ENCODE results near the gene PTPRE. TPM values are rescaled to one million over a fixed set of nuclear protein-coding genes. Genes with fewer than 3 reads are reported as not detected.

PTPRE gene
- total RNA-seq, 1 experiment from 2014 or later, result 0.70 TPM

DNA sequence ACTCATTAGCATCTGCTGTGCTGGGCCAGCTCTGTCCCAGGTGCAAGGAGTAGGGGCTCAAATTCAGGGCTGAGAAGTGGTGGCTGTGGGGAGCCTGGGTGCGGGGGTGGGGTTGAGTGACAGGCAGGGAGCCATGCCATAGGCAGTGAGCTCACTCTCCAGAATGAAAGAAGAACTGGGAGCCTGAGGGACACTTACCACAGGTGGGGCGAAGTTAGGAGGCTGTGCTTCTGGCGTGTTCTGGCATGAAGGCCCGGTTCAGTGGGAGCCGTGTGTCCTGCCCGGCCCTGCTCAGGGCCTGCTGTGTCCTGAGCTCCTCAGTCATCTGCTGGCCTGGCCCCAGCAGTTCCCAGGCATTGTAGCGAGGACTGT lies 156.8 kb downstream of the PTPRE start:
- Histone ChIP-seq H3K23me2 (ENCODE audit: insufficient read length, low read depth, low read length, poor library complexity, severe bottlenecking) (no peaks in the 10 kb centered on the region), H2BK12ac (ENCODE audit: insufficient read length, low read depth, low read length) (no peak overlapping the region), H2AK5ac (ENCODE audit: insufficient read length, low read length) (no peak overlapping the region), H3K9ac (ENCODE audit: extremely low read depth, insufficient read length, low read length) (no peak overlapping the region), H3K4me2 (ENCODE audit: insufficient read depth, insufficient read length, low read length) (no peak overlapping the region), H3T11ph (ENCODE audit: low read length) (no peak overlapping the region), H3K56ac (ENCODE audit: insufficient read length, low read depth, low read length) (no peak overlapping the region), H3K4ac (ENCODE audit: low read depth, low read length) (no peak overlapping the region), H3K27ac (ENCODE audit: insufficient read length, low read depth, low read length) (no peak overlapping the region), H2BK120ac (ENCODE audit: low read depth, low read length, poor library complexity, severe bottlenecking) (no peak overlapping the region), H3K9me3 (ENCODE audit: control insufficient read depth, low read depth, low read length) (no peaks in the 10 kb centered on the region), H3K79me1 (ENCODE audit: insufficient read depth, low read depth, low read length, poor library complexity, severe bottlenecking) (no peaks in the 10 kb centered on the region), H2AFZ (ENCODE audit: low read length) (no peak overlapping the region), H3K79me2 (ENCODE audit: insufficient read depth, low read length) (no peaks in the 10 kb centered on the region), H3K18ac (ENCODE audit: insufficient read length, low read depth, low read length) (no peak overlapping the region), H2BK15ac (ENCODE audit: low read depth, low read length) (no peak overlapping the region), H2BK20ac (ENCODE audit: low read depth, low read length, poor library complexity, severe bottlenecking) (no peak overlapping the region), H2BK5ac (ENCODE audit: insufficient read length, low read length) (no peak overlapping the region), H3K14ac (ENCODE audit: insufficient read depth, low read length) (no peak overlapping the region), H3K4me1 (ENCODE audit: insufficient read depth, low read length) (peaks cover 2% of the 10 kb centered on the region; the same call in 1 of the 2 replicates), H4K8ac (replicated peaks; ENCODE audit: insufficient read length, low read depth, low read length) (no peak overlapping the region), H4K5ac (ENCODE audit: insufficient read length, low read depth, low read length) (no peak overlapping the region), H4K20me1 (ENCODE audit: control insufficient read depth, insufficient read depth, insufficient read length) (no peaks in the 10 kb centered on the region), H3K23ac (ENCODE audit: insufficient read length, low read depth, low read length) (no peak overlapping the region), H3K27me3 (ENCODE audit: insufficient read depth, low read length) (no peaks in the 10 kb centered on the region), H4K91ac (ENCODE audit: insufficient read length, low read depth, low read length) (no peak overlapping the region)
- Mint-ChIP-seq H3K36me3 (ENCODE audit: insufficient read depth in 1 of 3, low read depth in 3 of 3) (peaks cover 4 to 8% (median 6%) of the 10 kb centered on the region in 3 experiments), H3K9me3 (peaks cover 5% of the 10 kb centered on the region in 2 experiments; a peak in 2 of 5 replicates), H3K4me3 (peak overlapping the region in 1 of 2 experiments; percentile 22; a peak in 1 of 5 replicates), H3K4me1 (peaks cover 26 to 27% of the 10 kb centered on the region in 2 experiments), H3K27me3 (ENCODE audit: low read depth) (no peaks in the 10 kb centered on the region), H3K27ac (no peak overlapping the region)
- WGBS (ENCODE audit: extremely low coverage, insufficient read length, low lambda C conversion rate), result no CpG with 5 or more reads among the region's 7 CpGs
- TF ChIP-seq, protein P1, sequence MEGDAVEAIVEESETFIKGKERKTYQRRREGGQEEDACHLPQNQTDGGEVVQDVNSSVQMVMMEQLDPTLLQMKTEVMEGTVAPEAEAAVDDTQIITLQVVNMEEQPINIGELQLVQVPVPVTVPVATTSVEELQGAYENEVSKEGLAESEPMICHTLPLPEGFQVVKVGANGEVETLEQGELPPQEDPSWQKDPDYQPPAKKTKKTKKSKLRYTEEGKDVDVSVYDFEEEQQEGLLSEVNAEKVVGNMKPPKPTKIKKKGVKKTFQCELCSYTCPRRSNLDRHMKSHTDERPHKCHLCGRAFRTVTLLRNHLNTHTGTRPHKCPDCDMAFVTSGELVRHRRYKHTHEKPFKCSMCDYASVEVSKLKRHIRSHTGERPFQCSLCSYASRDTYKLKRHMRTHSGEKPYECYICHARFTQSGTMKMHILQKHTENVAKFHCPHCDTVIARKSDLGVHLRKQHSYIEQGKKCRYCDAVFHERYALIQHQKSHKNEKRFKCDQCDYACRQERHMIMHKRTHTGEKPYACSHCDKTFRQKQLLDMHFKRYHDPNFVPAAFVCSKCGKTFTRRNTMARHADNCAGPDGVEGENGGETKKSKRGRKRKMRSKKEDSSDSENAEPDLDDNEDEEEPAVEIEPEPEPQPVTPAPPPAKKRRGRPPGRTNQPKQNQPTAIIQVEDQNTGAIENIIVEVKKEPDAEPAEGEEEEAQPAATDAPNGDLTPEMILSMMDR (conservative IDR thresholded peaks at IDR 0.05), result no peak
- no peak for DNase-seq

Data from H9 (cell line).